ENCODE data around the gene RAB24.

The RAB24 gene

GRCh38 chr5:177301503-177302165, 1.9 kb downstream of the RAB24 start:
- TF ChIP-seq SPI1 (IDR thresholded peaks at IDR 0.05; ENCODE audit: borderline replicate concordance, low read depth) (no peak), CTCF (IDR thresholded peaks at IDR 0.05; ENCODE audit: insufficient read depth, low read length) (no peak), REST (IDR thresholded peaks at IDR 0.05; ENCODE audit: insufficient replicate concordance, low read depth) (no peak), POLR2AphosphoS5 (IDR thresholded peaks at IDR 0.05; ENCODE audit: low read depth) (no peak), GABPA (IDR thresholded peaks at IDR 0.05; ENCODE audit: low read depth) (no peak)
- Histone ChIP-seq H3K27ac (replicated peaks) (no peak overlapping the region; the same call in 1 of the 2 replicates), H3K27me3 (ENCODE audit: insufficient read depth, poor library complexity, severe bottlenecking) (no peaks in the 10 kb centered on the region), H3K4me3 (replicated peaks; ENCODE audit: insufficient read depth, low read length) (no peak overlapping the region)
- no peak for DNase-seq (ENCODE audit: low read depth in 1 of 2, low spot score in 1 of 2)

GRCh38 chr5:177300951-177301350, 2.6 kb downstream of the RAB24 start:
- TF ChIP-seq SPI1 (IDR thresholded peaks at IDR 0.05; ENCODE audit: borderline replicate concordance, low read depth) (no peak), REST (IDR thresholded peaks at IDR 0.05; ENCODE audit: insufficient replicate concordance, low read depth) (no peak), GABPA (IDR thresholded peaks at IDR 0.05; ENCODE audit: low read depth) (no peak), CTCF (IDR thresholded peaks at IDR 0.05; ENCODE audit: insufficient read depth, low read length) (no peak), POLR2AphosphoS5 (IDR thresholded peaks at IDR 0.05; ENCODE audit: low read depth) (no peak)
- H3K27me3 ChIP-seq (ENCODE audit: insufficient read depth, poor library complexity, severe bottlenecking), result no peaks in the 10 kb centered on the region
- H3K27ac ChIP-seq (replicated peaks), result peak overlapping the region; percentile 39
- no peak for DNase-seq (ENCODE audit: low read depth in 1 of 2, low spot score in 1 of 2)
- H3K4me3 ChIP-seq (replicated peaks; ENCODE audit: insufficient read depth, low read length), result no peak overlapping the region

GRCh38 chr5:177300236-177300880, 3.2 kb downstream of the RAB24 start:
- no peak overlapping the region for H3K4me3 ChIP-seq (replicated peaks; ENCODE audit: insufficient read depth, low read length)
- DNase-seq (ENCODE audit: low read depth in 1 of 2, low spot score in 1 of 2), result peak; percentile 88 to 89

More at GRCh38 chr5:177300236-177300880, 3.2 kb downstream of the RAB24 start:
- H3K27me3 ChIP-seq (ENCODE audit: insufficient read depth, poor library complexity, severe bottlenecking), result no peaks in the 10 kb centered on the region
- H3K27ac ChIP-seq (replicated peaks), result peak overlapping the region; percentile 39
- TF ChIP-seq REST (IDR thresholded peaks at IDR 0.05; ENCODE audit: insufficient replicate concordance, low read depth), result no peak
- peak; percentile 97 for TF ChIP-seq SPI1 (IDR thresholded peaks at IDR 0.05; ENCODE audit: borderline replicate concordance, low read depth)
- peak; percentile 55; the same call in 1 of the 2 replicates for TF ChIP-seq POLR2AphosphoS5 (IDR thresholded peaks at IDR 0.05; ENCODE audit: low read depth)

Data from HL-60 (cell line).